HS-5 (cell line): ENCODE measurements around the gene C2CD2.

Experiments
- DNase-seq: peaks from one replicate; pipeline ENCODE4 v3.0.0-alpha.2; 2012; ENCODE audit warnings: low read depth

The C2CD2 gene

GRCh38 chr21:41865002-41865777 lies 88.6 kb downstream of the C2CD2 start:
- DNase-seq, result no peak

GRCh38 chr21:41864311-41865001 lies 89.4 kb downstream of the C2CD2 start:
- DNase-seq, result no peak

GRCh38 chr21:41863439-41863740 lies 90.4 kb downstream of the C2CD2 start:
- DNase-seq, result no peak

- no peak for DNase-seq
Observed at GRCh38 chr21:41861987-41862386, 91.8 kb downstream of the C2CD2 start.

- no peak for DNase-seq
Observed at GRCh38 chr21:41861255-41861654, 92.6 kb downstream of the C2CD2 start.

- DNase-seq, result no peak
Observed at GRCh38 chr21:41859297-41859980, 94.4 kb downstream of the C2CD2 start.

GRCh38 chr21:41858466-41859296 lies 95.1 kb downstream of the C2CD2 start:
- DNase-seq, result no peak

GRCh38 chr21:41857771-41858300 lies 96.0 kb downstream of the C2CD2 start:
- DNase-seq, result no peak

- no peak for DNase-seq
Observed at GRCh38 chr21:41856572-41856971, 97.2 kb downstream of the C2CD2 start.

- DNase-seq, result no peak
Observed at GRCh38 chr21:41854426-41854995, 99.3 kb downstream of the C2CD2 start.

- DNase-seq, result no peak
Observed at GRCh38 chr21:41852929-41853320, 100.9 kb downstream of the C2CD2 start.

GRCh38 chr21:41852151-41852928 lies 101.5 kb downstream of the C2CD2 start:
- no peak for DNase-seq

- no peak for DNase-seq
Observed at GRCh38 chr21:41851090-41851790, 102.6 kb downstream of the C2CD2 start.

GRCh38 chr21:41850085-41850484 lies 103.7 kb downstream of the C2CD2 start:
- DNase-seq, result no peak

GRCh38 chr21:41848958-41849580 lies 104.7 kb downstream of the C2CD2 start:
- no peak for DNase-seq

- DNase-seq, result no peak
Observed at GRCh38 chr21:41848533-41848932, 105.3 kb downstream of the C2CD2 start.

GRCh38 chr21:41847066-41847804 lies 106.6 kb downstream of the C2CD2 start:
- DNase-seq, result no peak

GRCh38 chr21:41846536-41846935 lies 107.3 kb downstream of the C2CD2 start:
- DNase-seq, result no peak

GRCh38 chr21:41846033-41846317 lies 107.8 kb downstream of the C2CD2 start:
- DNase-seq, result no peak
